Stimulated activated CD8-positive, alpha-beta memory T cell treated with anti-CD3 and anti-CD28 coated beads, Interleukin-7, amount 100 ng/mL, for 4 hours (primary cell): ENCODE data around the gene TIMP3.

Experiments used
- DNase-seq, 2 donors: peaks; one replicate each; pipeline ENCODE4 v3.0.0-alpha.2; 2020; ENCODE audit warnings: low read depth in 2 of 2

Gene TIMP3

GRCh38 chr22:32829451-32829851, 27.9 kb downstream of the TIMP3 start:
- no peak for DNase-seq

GRCh38 chr22:32830473-32830872, 29.0 kb downstream of the TIMP3 start:
- DNase-seq = no peak

DNA sequence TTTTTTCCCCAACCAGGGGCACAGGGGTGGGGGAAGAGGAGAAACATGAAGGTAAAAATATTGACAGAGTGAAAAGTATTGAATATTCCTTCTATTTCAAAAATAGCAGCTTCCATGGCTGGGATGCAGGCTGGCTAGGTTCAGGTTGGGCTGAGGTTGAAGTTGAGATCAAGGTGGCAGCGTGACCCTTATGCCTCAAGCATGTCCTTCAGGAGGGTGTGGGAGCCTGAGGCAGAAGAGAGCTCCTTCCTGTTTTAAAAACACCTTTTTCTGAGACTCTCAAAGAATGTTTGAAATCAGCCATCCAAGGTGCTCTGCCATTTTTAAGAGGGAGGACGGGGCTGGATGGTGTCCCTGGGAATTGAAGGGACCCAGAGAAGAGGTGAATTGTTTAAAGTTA, 29.5 kb downstream of the TIMP3 start:
- DNase-seq = no peak

DNA sequence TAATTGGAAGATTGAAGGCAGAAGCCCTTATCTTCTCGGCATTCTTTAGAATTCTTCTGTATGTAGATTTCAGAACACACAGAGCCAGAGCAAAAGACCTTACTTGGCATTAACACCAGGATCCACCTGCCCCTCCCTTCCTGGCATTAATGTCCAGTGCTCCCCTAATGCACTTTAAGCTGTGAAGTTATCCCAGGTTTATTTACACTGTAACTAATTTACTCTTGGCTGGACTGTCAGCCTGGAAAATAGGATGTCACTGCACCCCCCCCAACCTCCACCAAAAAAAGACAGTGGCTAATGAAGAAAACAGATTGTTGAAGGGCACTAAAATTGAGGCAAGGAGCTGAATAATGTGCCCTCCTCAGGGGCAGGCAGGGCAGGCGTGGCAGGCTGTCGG, 30.1 kb downstream of the TIMP3 start:
- no peak for DNase-seq

DNA sequence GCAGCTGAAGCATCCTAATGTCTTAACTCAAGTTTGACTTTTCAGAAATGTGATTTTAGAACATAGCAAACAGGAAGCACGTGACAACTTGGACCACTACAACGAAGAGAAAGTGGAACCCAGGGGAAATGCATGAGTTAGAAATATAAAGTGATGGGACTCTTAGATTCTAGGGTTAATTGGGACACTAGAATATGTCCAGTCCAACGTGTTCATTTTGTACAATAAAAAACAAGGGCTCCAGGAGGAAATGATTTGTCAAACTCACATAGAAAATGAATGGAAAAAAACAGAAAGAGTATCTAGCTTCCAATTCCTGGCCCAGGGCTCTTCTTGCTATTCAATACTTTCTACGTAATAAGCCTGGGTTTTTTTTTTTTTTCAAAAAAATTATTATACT, 30.7 kb downstream of the TIMP3 start:
- DNase-seq = no peak

DNA sequence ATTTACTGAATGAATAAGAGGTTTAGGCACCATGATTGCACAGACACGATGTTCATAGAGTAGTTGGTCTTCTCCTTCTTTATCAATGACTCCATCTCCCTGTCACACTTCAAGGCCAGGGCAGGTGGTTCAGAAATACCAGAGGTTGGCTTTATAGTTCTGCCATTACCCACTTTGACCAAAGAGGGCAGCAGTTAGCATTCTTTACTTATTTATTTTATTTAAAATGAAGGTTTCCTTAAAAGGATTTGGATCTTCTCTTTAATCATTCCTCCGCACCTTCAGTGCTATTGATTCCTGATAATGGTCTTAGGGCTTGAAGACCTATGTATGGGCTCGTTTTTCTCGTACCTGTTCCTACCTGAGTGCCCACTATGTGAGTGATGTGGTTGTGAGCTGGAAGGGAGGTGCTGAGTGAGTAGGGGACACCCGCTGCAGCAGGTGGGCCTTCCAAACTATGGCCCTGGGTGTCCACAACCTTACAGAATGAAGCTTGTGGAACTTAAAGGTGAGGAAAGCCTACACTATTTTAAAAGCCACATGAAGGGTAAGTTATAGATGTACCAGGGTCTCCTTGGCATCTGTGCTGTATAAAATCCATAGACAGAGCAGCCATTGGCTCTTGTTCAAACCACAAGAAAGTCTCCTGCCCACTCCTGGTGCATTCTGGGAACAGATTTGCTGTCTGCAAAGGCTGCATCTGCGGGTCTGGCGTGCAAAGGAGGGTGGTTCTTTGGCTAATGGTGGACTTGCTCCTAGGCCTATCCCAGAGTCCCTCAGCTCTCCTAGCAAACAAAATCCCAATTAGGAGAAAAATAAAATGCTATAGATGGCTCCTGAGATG, 35.0 kb downstream of the TIMP3 start:
- DNase-seq = no peak

- no peak for DNase-seq
Measured at GRCh38 chr22:32837142-32837541, 35.6 kb downstream of the TIMP3 start.

- no peak for DNase-seq
Measured at GRCh38 chr22:32837803-32838202, 36.3 kb downstream of the TIMP3 start.

- no peak for DNase-seq
Measured at GRCh38 chr22:32839831-32840584, 38.5 kb downstream of the TIMP3 start.

DNA sequence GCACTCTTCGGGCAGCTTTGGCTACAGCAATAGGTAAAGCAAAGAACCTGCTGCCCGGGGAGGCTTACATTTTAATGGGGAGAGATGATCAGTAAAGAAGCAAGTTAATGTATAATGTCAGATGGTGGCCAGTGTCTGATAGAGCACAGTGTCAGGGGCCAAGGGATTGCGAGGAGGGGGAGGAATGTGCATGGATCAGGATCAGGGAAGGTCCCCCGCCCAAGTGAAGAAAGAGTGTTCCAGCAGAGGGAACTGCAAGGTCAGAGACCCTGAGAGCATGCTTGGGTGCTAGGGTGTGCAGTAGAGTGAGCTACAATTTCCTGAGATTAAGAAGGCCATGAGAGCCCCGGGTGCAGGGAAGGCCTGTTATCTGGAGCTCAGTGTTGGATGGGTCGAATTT, 39.7 kb downstream of the TIMP3 start:
- no peak for DNase-seq

GRCh38 chr22:32842486-32842885, 41.0 kb downstream of the TIMP3 start:
- no peak for DNase-seq

DNA sequence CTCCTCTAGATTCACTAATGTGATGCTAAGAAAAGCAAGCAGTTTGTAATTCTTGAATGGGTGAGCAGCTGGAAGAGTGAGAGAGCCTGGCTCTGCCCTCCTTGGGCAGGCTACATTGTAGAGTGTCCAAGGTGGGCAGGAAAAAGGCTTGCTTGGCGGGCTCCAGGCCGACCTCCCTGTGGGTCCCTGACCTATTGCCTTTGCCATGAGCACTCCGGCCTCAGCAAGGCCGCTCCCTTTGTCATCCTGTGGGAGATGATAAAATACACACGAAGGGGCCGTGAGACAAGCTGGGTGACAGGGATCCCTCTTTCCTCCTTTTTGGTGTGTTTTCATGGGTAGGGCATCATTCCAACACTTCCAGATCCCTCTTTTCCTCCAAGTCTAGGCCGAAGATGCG, 41.8 kb downstream of the TIMP3 start:
- no peak for DNase-seq

DNA sequence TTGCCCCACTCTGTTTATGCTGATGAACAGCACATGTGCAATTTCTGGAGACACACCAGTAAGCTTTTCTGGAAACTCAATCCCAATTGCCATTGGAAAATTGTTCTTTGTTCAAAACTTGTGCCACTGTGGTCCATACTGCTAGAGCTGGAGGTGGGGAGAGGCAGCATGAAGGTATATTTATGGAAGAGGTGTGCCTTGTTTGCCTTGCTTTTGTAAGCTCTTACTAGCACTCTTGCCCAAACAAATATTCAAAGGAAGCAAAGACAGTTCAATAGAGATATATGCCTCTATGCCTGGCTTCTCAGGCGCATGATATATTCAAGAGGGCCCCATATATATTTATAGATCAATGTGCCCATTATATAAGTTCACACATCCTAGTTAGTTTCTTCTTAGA, 42.7 kb downstream of the TIMP3 start:
- no peak for DNase-seq

DNA sequence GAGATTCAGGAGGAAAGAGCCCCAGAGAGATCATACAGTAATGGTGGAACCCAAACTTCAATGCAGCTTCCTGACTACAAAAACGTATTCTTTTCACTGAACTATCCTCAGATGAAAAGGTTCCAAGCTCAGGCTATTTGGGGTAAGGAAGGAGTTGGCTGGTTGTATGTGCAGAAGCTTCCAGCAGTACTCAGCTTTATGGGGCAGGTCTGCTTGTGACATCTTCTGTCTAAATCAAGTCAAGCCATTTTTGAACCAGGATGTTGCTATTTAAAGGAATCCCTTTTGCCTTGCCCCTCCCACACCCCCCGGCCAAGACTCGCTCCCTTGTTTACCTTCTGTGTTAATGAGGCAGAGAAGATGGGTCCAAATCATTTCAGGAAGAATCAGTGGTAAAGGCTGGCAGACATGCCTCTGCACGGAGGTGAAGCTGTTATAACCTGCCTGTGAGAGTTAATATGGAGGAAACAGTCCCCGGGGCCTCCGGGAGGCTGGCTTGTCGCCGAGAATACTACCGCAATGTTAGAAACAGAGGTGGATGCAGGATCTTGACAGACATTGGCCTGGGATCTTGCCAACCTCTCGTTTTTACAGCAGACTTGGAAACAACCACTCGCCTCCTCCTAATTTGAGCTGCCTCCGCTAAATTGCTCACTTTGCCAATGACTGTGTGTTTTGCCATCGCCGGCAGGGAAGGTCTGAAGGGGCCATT, 45.4 kb downstream of the TIMP3 start:
- no peak for DNase-seq

GRCh38 chr22:32848226-32848625, 46.7 kb downstream of the TIMP3 start:
- DNase-seq = no peak

DNA sequence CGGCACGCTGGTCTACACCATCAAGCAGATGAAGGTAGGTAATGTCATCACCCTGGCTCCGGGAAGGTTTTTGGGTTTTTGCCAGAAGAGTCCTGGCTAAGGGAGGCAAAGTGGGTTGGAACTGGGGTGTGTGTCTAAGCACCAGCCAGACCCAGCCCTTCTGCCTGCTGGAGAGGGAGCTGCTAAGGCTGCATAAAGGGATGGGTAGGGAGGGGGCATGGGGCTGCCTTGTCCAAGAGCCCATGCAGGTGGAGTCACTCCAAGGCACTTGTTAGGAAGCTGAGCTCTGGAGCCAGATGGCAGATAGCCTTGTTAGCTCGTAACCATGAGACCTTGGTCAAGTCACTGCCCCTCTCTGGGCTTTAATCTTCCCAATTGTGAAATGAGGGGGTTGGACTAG, 48.0 kb downstream of the TIMP3 start:
- DNase-seq = no peak

GRCh38 chr22:32850157-32850556, 48.7 kb downstream of the TIMP3 start:
- no peak for DNase-seq

DNA sequence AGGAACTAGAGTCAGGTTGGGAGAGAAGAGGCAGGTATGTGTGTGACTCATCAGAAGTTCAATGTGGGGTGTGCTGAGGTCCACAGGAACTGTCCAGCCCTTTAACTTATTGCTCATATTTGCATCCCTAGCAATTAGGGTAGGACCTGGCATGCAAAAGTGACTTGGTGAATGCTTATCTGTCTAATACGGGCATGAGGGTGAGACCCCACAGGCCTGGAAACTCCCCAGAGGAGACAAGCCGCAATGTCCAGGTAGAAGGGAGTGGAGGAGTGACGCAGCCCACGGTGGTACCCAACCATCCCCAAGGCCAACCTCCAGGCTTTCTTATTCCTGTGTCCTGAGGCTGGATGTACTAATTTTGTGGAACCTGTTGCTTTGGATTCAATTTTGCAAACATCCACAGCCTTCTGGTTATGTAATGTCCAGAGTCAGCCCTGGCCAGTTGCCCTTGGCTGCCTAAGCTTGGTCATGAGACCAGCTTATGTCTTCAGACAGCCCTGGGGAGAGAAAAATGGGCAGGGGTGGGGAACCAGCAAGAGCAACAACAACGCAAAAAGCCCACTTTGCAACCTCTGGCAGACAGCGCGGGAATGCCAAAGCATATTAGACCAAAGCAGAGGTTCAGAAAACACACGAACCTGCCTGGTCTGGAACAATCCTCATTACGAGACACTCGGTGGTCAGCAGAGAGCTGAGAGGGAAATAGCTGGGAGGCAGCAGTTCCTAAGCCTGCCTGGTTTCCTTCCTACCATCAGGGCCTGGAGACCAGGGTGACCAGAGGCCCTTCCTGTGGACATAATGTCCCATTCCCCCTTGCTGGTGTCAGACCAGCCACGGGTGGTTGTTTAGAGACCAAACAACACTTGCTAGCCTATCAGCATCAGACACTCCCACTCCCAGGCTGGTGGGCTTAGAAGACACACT, 49.3 kb downstream of the TIMP3 start:
- no peak for DNase-seq

DNA sequence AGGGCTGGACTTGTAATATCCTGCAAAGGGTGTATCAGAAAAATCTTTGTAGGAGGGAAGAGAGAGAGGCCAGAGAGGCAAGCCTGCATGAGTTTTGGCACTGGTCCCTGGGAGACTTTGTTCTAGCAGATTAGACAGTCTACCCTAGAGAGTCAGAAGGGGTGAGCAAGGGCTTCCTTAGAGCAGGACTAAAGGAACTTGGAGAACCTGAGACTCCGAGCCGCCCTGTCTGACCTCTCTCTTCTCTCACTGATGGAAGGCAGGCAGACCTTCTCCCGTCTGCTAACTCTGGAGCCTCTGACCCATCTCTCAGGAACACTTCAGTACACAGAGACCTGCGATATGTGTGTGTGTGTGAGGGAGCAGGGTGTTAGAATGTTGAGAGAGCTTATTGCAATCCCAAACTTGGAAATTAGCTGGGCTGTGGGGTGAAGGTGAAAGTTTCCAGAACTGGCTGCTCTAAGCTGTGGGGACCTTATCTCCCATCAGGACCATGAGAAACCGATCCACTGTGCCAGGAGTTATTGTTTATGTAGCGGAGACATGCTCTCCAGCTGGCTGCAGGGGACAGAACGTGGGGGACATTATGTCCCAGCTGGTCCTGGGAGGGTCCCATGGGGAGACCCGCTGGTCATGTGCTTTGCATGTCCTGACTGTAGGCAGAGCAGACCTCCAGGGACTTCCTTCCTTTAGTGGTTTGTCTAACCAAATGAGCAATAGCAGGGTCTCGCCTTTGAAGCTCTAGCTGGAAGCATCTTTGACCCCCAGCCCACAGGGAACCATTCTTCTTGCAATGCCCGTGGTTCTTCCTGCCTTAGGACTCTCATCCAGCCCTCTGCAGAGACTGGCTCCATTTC, 51.1 kb downstream of the TIMP3 start:
- no peak for DNase-seq

DNA sequence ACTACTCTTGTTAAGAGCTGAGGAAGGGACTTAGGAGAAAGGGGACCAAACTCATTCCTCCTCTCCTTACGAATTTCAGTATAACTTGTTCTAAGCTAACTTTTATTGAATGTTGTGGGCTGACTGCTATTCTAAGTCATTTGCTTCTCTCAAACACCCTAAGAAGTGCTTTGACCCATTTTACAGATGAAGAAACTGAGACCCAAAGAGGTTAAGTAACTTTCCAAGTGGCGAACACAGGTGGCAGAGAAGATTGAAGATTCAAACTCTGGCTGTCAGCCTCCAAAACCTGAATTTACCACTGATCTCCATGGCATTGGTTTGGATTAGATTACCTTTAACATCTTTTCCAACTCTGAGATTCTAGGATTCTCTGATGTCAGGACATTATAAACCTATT, 52.2 kb downstream of the TIMP3 start:
- no peak for DNase-seq
